OCI-LY1 (cell line): Measurements from ENCODE around the gene QKI.

Experiments
- H2AFZ ChIP-seq: fragments of 200-600 bp; sonication (generic), shearing (Covaris generic); 2 replicates; pipeline ENCODE4 v1.6.0; 2014; ENCODE audit warnings: antibody characterized with exemption, mild to moderate bottlenecking, low read length
- H3F3A ChIP-seq: fragments of 200-600 bp; sonication (generic), shearing (Covaris generic); 2 replicates; pipeline ENCODE4 v1.6.0; 2014; ENCODE audit warnings: mild to moderate bottlenecking, antibody characterized with exemption, low read length, moderate library complexity; ENCODE audit not compliant: insufficient read depth
- H3K27ac ChIP-seq: fragments of 200-600 bp; sonication (generic); 2 replicates; pipeline ENCODE4 v1.5.1; 2014; ENCODE audit warnings: low read length, mixed run types, mild to moderate bottlenecking, low read depth; ENCODE audit not compliant: poor library complexity, severe bottlenecking
- H3K27me3 ChIP-seq: fragments of 200-600 bp; sonication (generic); 2 replicates; pipeline ENCODE4 v1.6.0; 2014; ENCODE audit warnings: antibody characterized with exemption, mild to moderate bottlenecking, low read length, moderate library complexity; ENCODE audit not compliant: insufficient read depth
- H3K36me3 ChIP-seq: fragments of 200-600 bp; sonication (generic); 2 replicates; pipeline ENCODE4 v1.6.1; 2014; ENCODE audit warnings: mild to moderate bottlenecking, antibody characterized with exemption, low read length, moderate library complexity, mixed read lengths; ENCODE audit not compliant: insufficient read depth
- H3K4me1 ChIP-seq: fragments of 200-600 bp; sonication (generic); 2 replicates; pipeline ENCODE4 v1.5.1; 2014; ENCODE audit warnings: mild to moderate bottlenecking, low read length, moderate library complexity; ENCODE audit not compliant: insufficient read depth, severe bottlenecking
- H3K4me2 ChIP-seq: fragments of 200-600 bp; sonication (generic), shearing (Covaris generic); 2 replicates; pipeline ENCODE4 v1.6.1; 2014; ENCODE audit warnings: low read length
- H3K4me3 ChIP-seq: fragments of 200-600 bp; sonication (generic); 2 replicates; pipeline ENCODE4 v1.5.1; 2014; ENCODE audit warnings: low read length, low read depth, mild to moderate bottlenecking, mixed read lengths; ENCODE audit not compliant: poor library complexity, severe bottlenecking
- H3K79me2 ChIP-seq: fragments of 200-600 bp; shearing (Covaris generic); 2 replicates; pipeline ENCODE4 v1.6.1; 2016; ENCODE audit warnings: mixed run types, low read length, mixed read lengths; ENCODE audit not compliant: insufficient read depth
- H3K9ac ChIP-seq: fragments of 200-600 bp; sonication (generic), shearing (Covaris generic); 2 replicates; pipeline ENCODE4 v1.6.1; 2014; ENCODE audit warnings: mild to moderate bottlenecking, low read length, mixed read lengths
- H3K9me2 ChIP-seq: fragments of 200-600 bp; sonication (generic), shearing (Covaris generic); 2 replicates; pipeline ENCODE4 v1.6.1; 2014; ENCODE audit warnings: low read depth, mild to moderate bottlenecking, low read length, mixed read lengths
- H3K9me3 ChIP-seq: fragments of 200-600 bp; shearing (Covaris generic); 2 replicates; pipeline ENCODE4 v1.6.1; 2014; ENCODE audit warnings: low read length, mixed read lengths
- H4K20me1 ChIP-seq: fragments of 200-600 bp; sonication (generic), shearing (Covaris generic); 2 replicates; pipeline ENCODE4 v1.6.0; 2016; ENCODE audit warnings: mild to moderate bottlenecking, low read length; ENCODE audit not compliant: insufficient read depth
- EZH2 ChIP-seq: fragments of 200-600 bp; sonication (generic), shearing (Covaris generic); IDR thresholded peaks from 2 replicates; pipeline ENCODE4 v1.8.0; 2017; ENCODE audit warnings: borderline replicate concordance, mixed run types, mild to moderate bottlenecking, antibody characterized with exemption, low read length, moderate library complexity, mixed read lengths
- TF ChIP-seq, protein P1 (sequence below): fragments of 200-600 bp; sonication (generic), shearing (Covaris generic); IDR thresholded peaks from 2 replicates; pipeline ENCODE4 v1.5.1; 2017; ENCODE audit warnings: mild to moderate bottlenecking, antibody characterized with exemption, low read length, moderate library complexity, mixed read lengths

QKI gene

DNA sequence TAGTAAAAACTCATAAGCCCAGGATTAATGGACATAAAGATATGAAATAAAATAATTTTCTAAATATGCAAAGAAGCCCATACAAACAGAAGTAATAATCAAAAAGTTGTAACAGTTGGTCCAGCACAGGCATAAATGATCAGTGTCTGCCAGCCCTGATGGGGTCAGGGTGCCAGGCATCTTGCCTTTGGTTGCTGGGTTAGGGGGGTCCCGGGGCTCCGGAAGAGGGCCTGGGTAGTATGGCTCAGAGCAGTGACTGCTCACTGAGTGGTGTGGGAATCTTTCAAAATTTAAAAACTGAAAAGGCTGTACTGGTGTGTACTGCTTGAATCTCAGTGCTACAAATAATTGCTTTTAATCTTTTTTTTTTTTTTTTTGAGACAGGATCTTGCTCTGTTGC lies 7.7 kb upstream of the QKI start:
- Histone ChIP-seq H3K4me1 (peaks cover 8% of the 10 kb centered on the region), H3K9me2 (no peaks in the 10 kb centered on the region), H3F3A (no peaks in the 10 kb centered on the region), H3K9ac (no peak overlapping the region), H3K36me3 (no peaks in the 10 kb centered on the region), H3K4me3 (no peak overlapping the region), H4K20me1 (no peaks in the 10 kb centered on the region), H2AFZ (no peak overlapping the region), H3K27ac (no peak overlapping the region), H3K79me2 (no peaks in the 10 kb centered on the region), H3K4me2 (no peak overlapping the region), H3K9me3 (0 out of 2 replicates have a peak, but pooled peaks cover 3% of the 10 kb centered on the region), H3K27me3 (no peaks in the 10 kb centered on the region; the same call in 1 of the 2 replicates)
- TF ChIP-seq, protein P1, sequence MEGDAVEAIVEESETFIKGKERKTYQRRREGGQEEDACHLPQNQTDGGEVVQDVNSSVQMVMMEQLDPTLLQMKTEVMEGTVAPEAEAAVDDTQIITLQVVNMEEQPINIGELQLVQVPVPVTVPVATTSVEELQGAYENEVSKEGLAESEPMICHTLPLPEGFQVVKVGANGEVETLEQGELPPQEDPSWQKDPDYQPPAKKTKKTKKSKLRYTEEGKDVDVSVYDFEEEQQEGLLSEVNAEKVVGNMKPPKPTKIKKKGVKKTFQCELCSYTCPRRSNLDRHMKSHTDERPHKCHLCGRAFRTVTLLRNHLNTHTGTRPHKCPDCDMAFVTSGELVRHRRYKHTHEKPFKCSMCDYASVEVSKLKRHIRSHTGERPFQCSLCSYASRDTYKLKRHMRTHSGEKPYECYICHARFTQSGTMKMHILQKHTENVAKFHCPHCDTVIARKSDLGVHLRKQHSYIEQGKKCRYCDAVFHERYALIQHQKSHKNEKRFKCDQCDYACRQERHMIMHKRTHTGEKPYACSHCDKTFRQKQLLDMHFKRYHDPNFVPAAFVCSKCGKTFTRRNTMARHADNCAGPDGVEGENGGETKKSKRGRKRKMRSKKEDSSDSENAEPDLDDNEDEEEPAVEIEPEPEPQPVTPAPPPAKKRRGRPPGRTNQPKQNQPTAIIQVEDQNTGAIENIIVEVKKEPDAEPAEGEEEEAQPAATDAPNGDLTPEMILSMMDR = no peak
- no peak for TF ChIP-seq EZH2

DNA sequence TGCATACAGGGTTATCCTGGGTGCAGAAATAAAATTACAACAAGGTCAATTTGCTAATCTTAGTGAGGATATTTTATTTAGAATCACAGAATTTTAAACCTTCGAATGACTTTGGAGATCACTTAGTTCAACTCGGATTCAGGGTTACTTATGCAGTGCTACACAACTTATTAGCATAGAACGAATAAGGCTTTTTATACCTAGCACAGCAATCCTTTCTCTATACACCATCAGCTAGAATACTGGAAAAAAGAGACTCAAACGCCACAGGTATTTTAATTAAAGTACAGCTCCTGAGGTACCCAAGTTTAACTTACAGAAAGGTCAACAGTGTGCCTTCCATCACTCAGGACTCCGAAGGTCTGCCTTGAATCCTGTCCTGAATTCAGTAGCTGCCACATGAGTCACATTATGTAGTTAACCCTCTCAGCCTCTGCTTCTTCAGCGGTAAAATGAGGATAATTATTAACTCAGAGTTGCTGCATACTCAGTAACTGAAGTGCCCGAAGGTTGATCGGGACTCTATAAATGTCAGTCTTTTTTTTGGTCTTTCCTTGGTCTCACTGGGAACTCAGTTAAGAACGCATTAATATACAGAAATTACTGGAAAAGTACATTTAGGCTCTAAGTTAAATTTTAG lies 6.0 kb upstream of the QKI start:
- H3K79me2 ChIP-seq = no peaks in the 10 kb centered on the region
- H2AFZ ChIP-seq = no peak overlapping the region
- H4K20me1 ChIP-seq = no peaks in the 10 kb centered on the region
- no peak overlapping the region for H3K4me3 ChIP-seq
- H3K36me3 ChIP-seq = no peaks in the 10 kb centered on the region
- no peaks in the 10 kb centered on the region for H3K9me2 ChIP-seq
- TF ChIP-seq, protein P1 = no peak
- TF ChIP-seq EZH2 = no peak
- H3K9me3 ChIP-seq = 0 out of 2 replicates have a peak, but pooled peaks cover 3% of the 10 kb centered on the region
- H3F3A ChIP-seq = no peaks in the 10 kb centered on the region
- no peaks in the 10 kb centered on the region; the same call in 1 of the 2 replicates for H3K27me3 ChIP-seq
- no peak overlapping the region for H3K9ac ChIP-seq
- no peak overlapping the region for H3K27ac ChIP-seq
- peaks cover 15% of the 10 kb centered on the region for H3K4me1 ChIP-seq
- no peak overlapping the region for H3K4me2 ChIP-seq

DNA sequence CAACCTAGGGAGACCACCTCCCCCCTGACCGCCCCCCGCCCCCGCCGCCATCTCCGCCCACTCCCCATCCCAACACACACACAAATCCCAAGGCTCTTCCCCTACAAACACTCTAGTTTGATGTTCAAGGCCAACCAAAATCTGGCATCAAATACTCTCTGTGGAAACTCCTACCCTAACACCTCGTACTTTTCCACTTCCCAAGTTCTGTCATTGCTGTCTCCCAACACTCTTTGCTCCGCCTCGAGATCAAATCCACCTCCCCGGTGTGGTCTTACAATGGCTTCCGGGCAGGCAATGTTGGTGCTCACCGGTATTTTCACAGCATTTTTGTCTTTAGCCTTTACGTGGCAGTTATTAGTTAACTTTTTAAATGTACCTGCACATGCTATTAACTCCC lies 4.8 kb upstream of the QKI start:
- H3K36me3 ChIP-seq = no peaks in the 10 kb centered on the region
- peaks cover 15% of the 10 kb centered on the region for H3K4me1 ChIP-seq
- no peaks in the 10 kb centered on the region; the same call in 1 of the 2 replicates for H3K27me3 ChIP-seq
- H2AFZ ChIP-seq = no peak overlapping the region
- H3K9me2 ChIP-seq = no peaks in the 10 kb centered on the region
- H3K4me3 ChIP-seq = no peak overlapping the region
- no peak overlapping the region for H3K27ac ChIP-seq
- TF ChIP-seq, protein P1 = no peak
- no peak for TF ChIP-seq EZH2
- 0 out of 2 replicates have a peak, but pooled peaks cover 3% of the 10 kb centered on the region for H3K9me3 ChIP-seq
- H3K79me2 ChIP-seq = no peaks in the 10 kb centered on the region
- no peaks in the 10 kb centered on the region for H4K20me1 ChIP-seq
- no peaks in the 10 kb centered on the region for H3F3A ChIP-seq
- no peak overlapping the region for H3K9ac ChIP-seq
- no peak overlapping the region for H3K4me2 ChIP-seq
